ENCODE measurements around the gene TP53I3.

DNA sequence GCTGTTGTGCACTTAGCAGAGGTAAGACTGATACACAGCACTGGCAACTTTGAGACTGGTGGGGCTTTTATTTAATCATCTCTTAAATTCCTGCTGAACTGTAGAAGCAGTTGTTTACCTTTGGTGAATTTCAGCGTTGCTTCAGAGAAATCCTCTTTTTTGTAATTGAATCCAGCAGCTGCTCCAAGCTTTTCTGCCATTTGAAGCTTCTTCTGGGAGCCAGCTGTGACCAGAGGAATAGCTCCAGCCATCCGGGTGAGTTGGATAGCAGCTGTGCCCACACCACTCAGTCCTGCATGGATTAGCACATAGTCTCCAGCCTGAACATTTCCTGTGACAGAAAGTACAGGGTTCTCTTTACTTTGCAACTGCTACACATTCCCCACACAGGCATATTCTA is 3.9 kb downstream of the TP53I3 start:
- TF ChIP-seq ZNF8 (CRISPR knock-in tag; IDR thresholded peaks at IDR 0.05) (no peak), TCF4 (CRISPR knock-in tag; IDR thresholded peaks at IDR 0.05; ENCODE audit: borderline replicate concordance) (no peak), ZFP30 (CRISPR knock-in tag; IDR thresholded peaks at IDR 0.05) (no peak), PATZ1 (CRISPR knock-in tag; IDR thresholded peaks at IDR 0.05; ENCODE audit: borderline replicate concordance) (no peak), ZFP3 (CRISPR knock-in tag; IDR thresholded peaks at IDR 0.05) (no peak), ARNTL (CRISPR knock-in tag; IDR thresholded peaks at IDR 0.05; ENCODE audit: borderline replicate concordance, low read depth) (no peak), PPARA (CRISPR knock-in tag; IDR thresholded peaks at IDR 0.05; ENCODE audit: borderline replicate concordance) (no peak), RARB (CRISPR knock-in tag; IDR thresholded peaks at IDR 0.05) (no peak)
